ENCODE data around the gene MLST8. TPM values are rescaled to one million over a fixed set of nuclear protein-coding genes. Genes with fewer than 3 reads are reported as not detected.

Gene MLST8
- total RNA-seq, 3 donors from 2014 or later = 25.5 to 30.9 (median 29.8) TPM

GRCh38 chr16:2233046-2233775 is 28.0 kb downstream of the MLST8 start:
- no peak for TF ChIP-seq CTCF (IDR thresholded peaks at IDR 0.05)
- Histone ChIP-seq H3K9me3 (no peaks in the 10 kb centered on the region), H3K4me3 (no peak overlapping the region), H3K4me1 (ENCODE audit: low read depth) (peaks cover 22% of the 10 kb centered on the region), H3K36me3 (ENCODE audit: low read depth) (peaks cover 7% of the 10 kb centered on the region)
- DNase-seq (no peak), ATAC-seq (no peak)
- intact Hi-C loops (cut with DNase I, micrococcal nuclease) = no loop called here

- intact Hi-C loops (cut with DNase I, micrococcal nuclease) = no loop called here
- ATAC-seq = no peak
- Histone ChIP-seq H3K9me3 (no peaks in the 10 kb centered on the region), H3K36me3 (ENCODE audit: low read depth) (peaks cover 3% of the 10 kb centered on the region), H3K4me1 (ENCODE audit: low read depth) (peaks cover 22% of the 10 kb centered on the region), H3K4me3 (no peak overlapping the region)
- no peak for TF ChIP-seq CTCF (IDR thresholded peaks at IDR 0.05)
- no peak for DNase-seq
These were observed 28.9 kb downstream of the MLST8 start for GRCh38 chr16:2233872-2234812.

- DNase-seq (no peak), ATAC-seq (no peak)
- Histone ChIP-seq H3K4me1 (ENCODE audit: low read depth) (peaks cover 22% of the 10 kb centered on the region), H3K9me3 (no peaks in the 10 kb centered on the region), H3K36me3 (ENCODE audit: low read depth) (peaks cover 3% of the 10 kb centered on the region), H3K4me3 (no peak overlapping the region)
- intact Hi-C loops (cut with DNase I, micrococcal nuclease) = no loop called here
- no peak for TF ChIP-seq CTCF (IDR thresholded peaks at IDR 0.05)
These were observed 29.5 kb downstream of the MLST8 start for GRCh38 chr16:2234813-2235170.

GRCh38 chr16:2235234-2235651 is 30.0 kb downstream of the MLST8 start:
- H3K9me3 ChIP-seq = no peaks in the 10 kb centered on the region
- H3K4me1 ChIP-seq (ENCODE audit: low read depth) = peaks cover 22% of the 10 kb centered on the region
- DNase-seq (no peak), ATAC-seq (no peak)
- intact Hi-C loops (cut with DNase I, micrococcal nuclease) = no loop called here
- no peak for TF ChIP-seq CTCF (IDR thresholded peaks at IDR 0.05)
- peaks cover 3% of the 10 kb centered on the region for H3K36me3 ChIP-seq (ENCODE audit: low read depth)
- no peak overlapping the region for H3K4me3 ChIP-seq

- Histone ChIP-seq H3K4me3 (no peak overlapping the region), H3K4me1 (ENCODE audit: low read depth) (peaks cover 22% of the 10 kb centered on the region), H3K9me3 (no peaks in the 10 kb centered on the region), H3K36me3 (ENCODE audit: low read depth) (peaks cover 3% of the 10 kb centered on the region)
- intact Hi-C loops (cut with DNase I, micrococcal nuclease) = no loop called here
- ATAC-seq (peak; percentile 21), DNase-seq (peak; percentile 54 to 59 (median 55))
- TF ChIP-seq CTCF (IDR thresholded peaks at IDR 0.05) = no peak
These were observed 30.6 kb downstream of the MLST8 start for GRCh38 chr16:2235695-2236336.

Data from mucosa of descending colon (tissue), 3 donors.